Ascending aorta (tissue), 2 donors: ENCODE results near the gene CAB39L. TPM values are rescaled to one million over a fixed set of nuclear protein-coding genes. Genes with fewer than 3 reads are reported as not detected.
A peak's percentile ranks its signal among the peaks of the same experiment; 100 is the strongest.
"Not testable (repeated sequence)": the region's sequence is repeated elsewhere in the genome, so short reads cannot be mapped to it uniquely, and the experiment has no call there.

ENCODE experiments used
- DNase-seq, 2 donors: peaks; one replicate each; pipeline ENCODE4 v3.0.0-alpha.2; 2019; ENCODE audit warnings: low spot score in 2 of 2
- H3K27ac ChIP-seq, 2 donors: fragments of 200-600 bp; sonication (generic); one replicate each; pipeline ENCODE4 v1.5.1; 2016 to 2017; ENCODE audit warnings: mild to moderate bottlenecking in 1 of 2
- H3K27me3 ChIP-seq: fragments of 200-600 bp; sonication (generic); one replicate; pipeline ENCODE4 v1.5.1; 2017
- H3K36me3 ChIP-seq, 2 donors: fragments of 200-600 bp; sonication (generic); one replicate each; pipeline ENCODE4 v1.5.1; 2016
- H3K4me1 ChIP-seq, 2 donors: fragments of 200-600 bp; sonication (generic); one replicate each; pipeline ENCODE4 v1.5.1; 2016 to 2017; ENCODE audit warnings: mild to moderate bottlenecking in 1 of 2
- H3K4me3 ChIP-seq, 2 donors: fragments of 200-600 bp; sonication (generic); one replicate each; pipeline ENCODE4 v1.5.1; 2016 to 2017; ENCODE audit warnings: mild to moderate bottlenecking in 1 of 2
- H3K9me3 ChIP-seq, 2 donors: fragments of 200-600 bp; sonication (generic); one replicate each; pipeline ENCODE4 v1.5.1; 2016
- intact Hi-C: fragments of 100-400 bp; cut with DNase I; formaldehyde crosslinking; loops from one replicate; pipeline ENCODE4 v1.15.1; 2023
- total RNA-seq: library from RNA; depleted of rRNA; stranded (reverse); fragments of >200 nt; gene quantifications from one replicate; pipeline ENCODE4 v1.1.0, GENCODE V29; 2016
- TF ChIP-seq, protein P1 (sequence below), 3 experiments: fragments of 200-600 bp in 2 of 3; fragments of 450-650 bp in 1 of 3; sonication (generic) in 2 of 3; IDR thresholded peaks; one replicate each; pipeline ENCODE4 v1.5.1; 2016 to 2019; ENCODE audit warnings: antibody characterized with exemption in 3 of 3, mild to moderate bottlenecking in 1 of 3, moderate library complexity in 1 of 3

CAB39L gene
- total RNA-seq, 1 donor from 2014 or later = 30.1 TPM

DNA sequence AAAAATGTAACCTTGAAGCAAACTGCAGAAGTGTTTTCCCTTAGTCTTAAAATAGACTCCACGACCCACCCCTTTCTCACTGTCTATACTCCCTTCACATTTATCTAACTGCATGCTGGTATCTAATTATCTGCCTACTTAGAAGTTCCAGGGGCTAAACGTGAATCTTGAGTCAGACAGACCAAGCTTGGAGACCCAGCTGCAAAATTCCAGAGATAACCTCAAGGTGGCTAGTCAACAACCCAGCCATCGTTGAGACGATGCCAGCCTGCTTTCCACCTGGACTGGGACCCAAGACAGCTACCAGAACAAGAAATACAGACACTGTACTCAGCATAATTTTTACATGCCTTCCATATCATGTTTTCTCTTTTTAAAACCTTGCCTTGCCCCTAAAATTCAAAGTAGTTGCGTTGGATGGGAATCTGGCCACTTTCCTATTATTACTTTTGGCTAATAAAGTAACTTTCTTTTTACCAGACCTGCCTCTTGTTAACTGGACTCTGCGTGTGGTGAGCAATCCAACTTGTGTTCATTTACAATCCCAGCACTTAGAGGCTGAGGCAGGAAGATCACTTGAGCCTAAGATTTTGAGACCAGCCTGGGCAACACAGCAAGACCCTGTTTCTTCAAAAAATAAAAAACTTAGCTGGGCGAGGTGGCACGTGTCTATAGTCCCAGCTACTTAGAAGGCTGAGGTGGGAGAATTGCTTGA is 113.9 kb downstream of the CAB39L start:
- H3K27me3 ChIP-seq = no peaks in the 10 kb centered on the region
- H3K27ac ChIP-seq = peak overlapping the region; percentile 27 to 44
- no peak overlapping the region for H3K4me3 ChIP-seq
- H3K9me3 ChIP-seq = no peaks in the 10 kb centered on the region
- peaks cover 0 to 3% of the 10 kb centered on the region in 2 donors for H3K36me3 ChIP-seq
- H3K4me1 ChIP-seq = peaks cover 0 to 4% of the 10 kb centered on the region in 2 donors
- TF ChIP-seq, protein P1, sequence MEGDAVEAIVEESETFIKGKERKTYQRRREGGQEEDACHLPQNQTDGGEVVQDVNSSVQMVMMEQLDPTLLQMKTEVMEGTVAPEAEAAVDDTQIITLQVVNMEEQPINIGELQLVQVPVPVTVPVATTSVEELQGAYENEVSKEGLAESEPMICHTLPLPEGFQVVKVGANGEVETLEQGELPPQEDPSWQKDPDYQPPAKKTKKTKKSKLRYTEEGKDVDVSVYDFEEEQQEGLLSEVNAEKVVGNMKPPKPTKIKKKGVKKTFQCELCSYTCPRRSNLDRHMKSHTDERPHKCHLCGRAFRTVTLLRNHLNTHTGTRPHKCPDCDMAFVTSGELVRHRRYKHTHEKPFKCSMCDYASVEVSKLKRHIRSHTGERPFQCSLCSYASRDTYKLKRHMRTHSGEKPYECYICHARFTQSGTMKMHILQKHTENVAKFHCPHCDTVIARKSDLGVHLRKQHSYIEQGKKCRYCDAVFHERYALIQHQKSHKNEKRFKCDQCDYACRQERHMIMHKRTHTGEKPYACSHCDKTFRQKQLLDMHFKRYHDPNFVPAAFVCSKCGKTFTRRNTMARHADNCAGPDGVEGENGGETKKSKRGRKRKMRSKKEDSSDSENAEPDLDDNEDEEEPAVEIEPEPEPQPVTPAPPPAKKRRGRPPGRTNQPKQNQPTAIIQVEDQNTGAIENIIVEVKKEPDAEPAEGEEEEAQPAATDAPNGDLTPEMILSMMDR (IDR thresholded peaks at IDR 0.05) = no peak
- intact Hi-C loops = no loop called here
- no peak for DNase-seq

DNA sequence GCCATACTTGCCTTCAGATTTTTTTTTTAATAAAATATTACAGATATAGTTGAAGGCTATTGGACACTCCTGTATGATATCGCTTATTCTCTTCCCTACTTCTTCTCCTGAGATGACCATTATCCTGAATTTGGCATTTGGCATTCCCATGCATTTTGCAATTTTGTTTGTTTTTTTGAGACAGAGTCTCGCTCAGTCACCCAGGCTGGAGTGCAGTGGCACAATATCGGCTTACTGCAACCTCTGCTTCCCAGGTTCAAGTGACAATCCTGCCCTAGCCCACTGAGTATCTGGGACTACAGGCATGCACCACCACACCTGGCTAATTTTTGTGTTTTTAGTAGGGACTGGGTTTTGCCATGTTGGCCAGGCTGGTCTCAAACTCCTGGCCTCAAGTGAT is 116.7 kb downstream of the CAB39L start:
- H3K36me3 ChIP-seq, H3K4me3 ChIP-seq, H3K4me1 ChIP-seq, H3K27me3 ChIP-seq, intact Hi-C loops, DNase-seq, H3K9me3 ChIP-seq: not testable (repeated sequence)
- peak overlapping the region; percentile 75 to 77 for H3K27ac ChIP-seq

DNA sequence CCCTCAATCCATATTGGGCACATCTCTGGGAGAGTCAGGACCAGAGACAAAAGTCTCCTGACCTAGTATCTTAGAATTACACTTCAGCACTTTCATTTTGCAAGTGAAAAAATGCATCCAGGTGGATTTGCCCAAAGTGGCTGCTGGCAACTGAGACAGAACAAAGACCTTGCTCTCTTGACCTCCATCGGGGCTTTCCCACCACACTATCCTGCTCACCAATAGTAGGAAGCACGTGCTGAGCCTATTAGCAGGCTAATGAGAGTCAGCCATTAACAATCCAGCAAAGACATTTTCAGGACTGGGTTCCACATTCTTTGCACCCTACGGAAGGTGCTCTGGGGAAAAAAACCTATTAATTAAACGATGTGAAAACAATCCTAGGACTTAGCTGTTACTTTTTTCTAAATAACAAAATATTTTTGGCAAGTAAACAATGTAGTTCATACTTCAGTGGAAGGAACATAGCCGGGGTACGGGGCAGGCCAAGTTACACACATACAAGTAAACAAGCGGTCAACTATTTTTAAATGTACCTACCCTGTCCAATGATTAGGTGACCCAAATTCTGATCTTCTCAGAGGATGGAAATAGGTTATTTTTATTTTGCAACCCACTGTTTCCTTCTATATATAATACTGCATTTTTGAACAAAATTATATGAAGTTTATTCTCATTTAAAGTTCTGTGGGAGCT is 117.5 kb downstream of the CAB39L start:
- intact Hi-C loops = no loop called here
- H3K4me3 ChIP-seq = peak overlapping the region in 1 of 2 donors; percentile 36
- H3K9me3 ChIP-seq = no peaks in the 10 kb centered on the region
- TF ChIP-seq, protein P1 (IDR thresholded peaks at IDR 0.05) = no peak
- peak overlapping the region; percentile 75 to 77 for H3K27ac ChIP-seq
- no peak for DNase-seq
- no peaks in the 10 kb centered on the region for H3K36me3 ChIP-seq
- H3K27me3 ChIP-seq = no peaks in the 10 kb centered on the region
- peaks cover 0 to 4% of the 10 kb centered on the region in 2 donors for H3K4me1 ChIP-seq

DNA sequence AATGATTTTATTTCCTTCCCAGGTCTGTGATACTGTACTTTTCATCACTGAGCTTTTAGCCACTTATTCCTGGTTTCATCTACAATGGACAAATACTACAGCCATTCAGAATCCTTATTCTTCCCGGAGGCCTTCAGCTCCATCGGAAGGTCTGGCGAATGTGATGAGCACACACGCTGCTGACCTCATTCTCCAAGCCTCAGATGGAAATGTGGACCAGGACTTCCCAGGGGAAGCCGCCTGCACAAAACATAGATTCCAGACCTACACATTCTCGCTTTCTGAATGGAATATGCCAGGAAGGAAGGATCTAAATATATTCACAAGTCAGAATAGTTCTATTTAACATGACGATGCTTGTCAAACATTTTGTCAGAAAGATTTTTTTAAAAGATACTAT is 120.5 kb downstream of the CAB39L start:
- intact Hi-C loops = no loop called here
- H3K36me3 ChIP-seq = no peaks in the 10 kb centered on the region
- no peak overlapping the region for H3K4me3 ChIP-seq
- no peak overlapping the region for H3K27ac ChIP-seq
- no peak for DNase-seq
- H3K27me3 ChIP-seq = no peaks in the 10 kb centered on the region
- TF ChIP-seq, protein P1 (IDR thresholded peaks at IDR 0.05) = no peak
- H3K9me3 ChIP-seq = no peaks in the 10 kb centered on the region
- peaks cover 0 to 5% of the 10 kb centered on the region in 2 donors for H3K4me1 ChIP-seq

DNA sequence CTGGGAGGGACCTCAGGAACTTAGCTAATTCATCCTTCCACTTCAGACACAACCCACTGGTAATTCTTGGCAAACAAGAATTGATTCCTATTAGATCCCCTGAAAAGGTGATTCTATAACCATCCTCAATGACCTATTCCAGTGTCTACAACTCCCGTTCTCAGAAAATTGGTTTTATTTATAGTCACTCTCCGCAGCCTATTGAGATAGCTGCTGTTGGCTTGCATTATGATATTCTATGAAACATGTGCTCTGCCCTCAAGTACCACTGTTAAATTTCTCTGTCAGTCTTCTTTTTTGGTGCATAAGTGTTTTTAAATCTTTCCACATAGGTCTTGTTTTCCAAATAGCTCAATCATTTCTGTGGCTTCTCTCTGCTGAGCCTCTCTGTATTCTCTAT is 121.2 kb downstream of the CAB39L start:
- TF ChIP-seq, protein P1 (IDR thresholded peaks at IDR 0.05) = no peak
- no peak overlapping the region for H3K4me3 ChIP-seq
- H3K27ac ChIP-seq = no peak overlapping the region
- intact Hi-C loops = no loop called here
- H3K36me3 ChIP-seq = no peaks in the 10 kb centered on the region
- no peaks in the 10 kb centered on the region for H3K27me3 ChIP-seq
- no peaks in the 10 kb centered on the region for H3K9me3 ChIP-seq
- H3K4me1 ChIP-seq = peaks cover 0 to 5% of the 10 kb centered on the region in 2 donors
- no peak for DNase-seq

DNA sequence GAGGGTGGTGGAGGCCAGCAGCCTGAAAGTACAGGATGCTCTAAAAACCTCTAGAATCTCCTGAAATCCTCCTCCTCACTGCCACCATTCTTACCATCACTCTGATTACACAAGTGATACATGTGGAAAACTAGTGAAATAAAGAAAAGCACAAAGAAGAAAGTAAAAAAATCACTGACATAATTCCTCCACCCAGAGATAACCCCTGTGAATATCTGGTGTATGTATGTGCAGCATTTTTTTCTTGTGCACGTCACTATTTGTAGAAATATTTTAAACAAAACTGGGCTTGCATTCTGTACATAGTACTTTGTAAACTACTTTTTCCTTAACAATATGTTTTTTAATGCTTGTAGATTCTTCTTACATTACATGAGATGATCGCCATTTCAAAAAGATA is 122.9 kb downstream of the CAB39L start:
- Histone ChIP-seq H3K4me3 (no peak overlapping the region), H3K27me3 (no peaks in the 10 kb centered on the region), H3K36me3 (no peaks in the 10 kb centered on the region), H3K9me3 (no peaks in the 10 kb centered on the region), H3K4me1 (peaks cover 0 to 5% of the 10 kb centered on the region in 2 donors), H3K27ac (no peak overlapping the region)
- TF ChIP-seq, protein P1 (IDR thresholded peaks at IDR 0.05) = no peak
- intact Hi-C loops = no loop called here
- no peak for DNase-seq
